ENCODE measurements around the gene SLC51A.

The SLC51A gene

GRCh38 chr3:196263819-196264218, 47.5 kb downstream of the SLC51A start:
- no peak overlapping the region for H2AFZ ChIP-seq (ENCODE audit: low read depth, low read length)
- H3K9ac ChIP-seq (ENCODE audit: low read length): no peak overlapping the region
- no peak overlapping the region for H4K91ac ChIP-seq (ENCODE audit: low read length)
- H3K4me2 ChIP-seq (ENCODE audit: low read length, poor library complexity, severe bottlenecking): no peak overlapping the region
- peaks cover 24 to 58% of the 10 kb centered on the region in 2 experiments for H3K36me3 ChIP-seq (ENCODE audit: control insufficient read depth in 1 of 2, insufficient read depth in 2 of 2, low read depth in 1 of 2, low read length in 2 of 2)
- H3K23ac ChIP-seq (ENCODE audit: low read length in 2 of 2): no peak overlapping the region
- no peaks in the 10 kb centered on the region for H3K9me3 ChIP-seq (ENCODE audit: control insufficient read depth, low read length)
- H3K4ac ChIP-seq (ENCODE audit: low read depth in 1 of 2, low read length in 2 of 2): no peak overlapping the region
- H2BK120ac ChIP-seq (ENCODE audit: low read depth, low read length): no peak overlapping the region
- peaks cover 19% of the 10 kb centered on the region for H3K79me1 ChIP-seq (replicated peaks; ENCODE audit: low read length, poor library complexity, severe bottlenecking)
- peaks cover 5% of the 10 kb centered on the region for H3K4me1 ChIP-seq (ENCODE audit: control insufficient read depth, insufficient read depth, low read depth, low read length)
- DNase-seq: no peak
- H3K14ac ChIP-seq (ENCODE audit: low read length in 2 of 2): no peak overlapping the region
- 85% methylated on average over 7 of the region's 7 CpGs for WGBS
- no peak overlapping the region for H2BK5ac ChIP-seq (ENCODE audit: low read depth, low read length, poor library complexity, severe bottlenecking)
- no peak overlapping the region for H2BK15ac ChIP-seq (ENCODE audit: low read depth, poor library complexity, severe bottlenecking)
- no peak overlapping the region for H2BK12ac ChIP-seq (ENCODE audit: low read length in 2 of 2)
- H3K27me3 ChIP-seq (ENCODE audit: control insufficient read depth in 1 of 2, insufficient read depth in 1 of 2, low read length in 2 of 2): no peaks in the 10 kb centered on the region
- H3K27ac ChIP-seq (ENCODE audit: low read length, poor library complexity, severe bottlenecking): no peak overlapping the region
- no peak overlapping the region for H4K8ac ChIP-seq (ENCODE audit: low read length)
- H2AK5ac ChIP-seq (ENCODE audit: low read length, severe bottlenecking): no peak overlapping the region
- H3K4me3 ChIP-seq (ENCODE audit: insufficient read depth in 1 of 2, low read depth in 1 of 2, low read length in 2 of 2): no peak overlapping the region
- no peak overlapping the region for H3K18ac ChIP-seq (ENCODE audit: low read depth in 1 of 2, low read length in 2 of 2)

DNA sequence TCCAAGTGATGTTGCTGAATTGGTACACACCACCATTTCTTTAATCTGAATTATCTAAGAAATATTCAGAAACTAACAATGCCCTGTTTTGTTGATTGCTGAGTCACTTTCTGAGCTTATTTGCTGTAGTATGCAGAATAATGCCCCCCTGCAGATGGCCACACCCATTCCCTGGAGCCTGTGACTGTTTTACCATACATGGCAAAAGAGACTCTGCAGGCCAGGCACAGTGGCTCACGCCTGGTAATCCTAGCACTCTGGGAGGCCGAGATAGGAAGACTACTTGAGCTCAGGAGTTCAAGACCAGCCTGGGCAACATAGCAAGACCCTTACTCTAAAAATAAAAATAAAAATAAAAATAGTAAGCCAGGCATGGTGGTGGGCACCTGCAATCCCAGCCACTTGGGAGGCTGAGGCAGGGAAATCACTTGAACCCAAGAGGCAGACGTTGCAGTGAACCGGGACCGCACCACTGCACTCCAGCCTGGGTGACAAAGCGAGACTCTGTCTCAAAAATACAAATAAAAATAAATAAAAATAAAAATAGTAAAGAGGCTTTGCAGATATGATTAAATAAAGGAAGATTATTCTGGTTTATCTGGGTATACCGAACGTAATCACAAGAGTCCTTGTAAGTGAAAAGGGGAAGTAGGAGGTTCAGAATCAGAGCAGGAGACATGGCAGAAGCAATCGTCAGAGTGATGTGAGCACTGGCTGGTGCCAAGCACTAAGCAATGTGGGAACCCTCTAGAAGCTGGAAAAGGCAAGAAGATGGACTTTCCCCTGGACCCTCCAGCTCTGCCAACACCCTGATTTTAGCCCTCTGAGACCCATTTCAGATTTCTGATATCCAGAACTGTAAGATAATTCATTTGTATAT, 52.2 kb downstream of the SLC51A start:
- H3K14ac ChIP-seq (ENCODE audit: low read length in 2 of 2): no peak overlapping the region
- H4K91ac ChIP-seq (ENCODE audit: low read length): no peak overlapping the region
- no peak overlapping the region for H2BK120ac ChIP-seq (ENCODE audit: low read depth, low read length)
- no peak overlapping the region for H3K23ac ChIP-seq (ENCODE audit: low read length in 2 of 2)
- H3K9me3 ChIP-seq (ENCODE audit: control insufficient read depth, low read length): no peaks in the 10 kb centered on the region
- peak; percentile 50 for DNase-seq
- H3K79me1 ChIP-seq (replicated peaks; ENCODE audit: low read length, poor library complexity, severe bottlenecking): peaks cover 21% of the 10 kb centered on the region
- peak overlapping the region; percentile 42 for H3K9ac ChIP-seq (ENCODE audit: low read length)
- no peak overlapping the region for H3K4me2 ChIP-seq (ENCODE audit: low read length, poor library complexity, severe bottlenecking)
- H2BK12ac ChIP-seq (ENCODE audit: low read length in 2 of 2): no peak overlapping the region
- no peak overlapping the region for H2AK5ac ChIP-seq (ENCODE audit: low read length, severe bottlenecking)
- H3K4me1 ChIP-seq (ENCODE audit: control insufficient read depth, insufficient read depth, low read depth, low read length): peaks cover 11% of the 10 kb centered on the region
- peaks cover 31 to 65% of the 10 kb centered on the region in 2 experiments for H3K36me3 ChIP-seq (ENCODE audit: control insufficient read depth in 1 of 2, insufficient read depth in 2 of 2, low read depth in 1 of 2, low read length in 2 of 2)
- no peak overlapping the region for H3K4me3 ChIP-seq (ENCODE audit: insufficient read depth in 1 of 2, low read depth in 1 of 2, low read length in 2 of 2)
- H2BK15ac ChIP-seq (ENCODE audit: low read depth, poor library complexity, severe bottlenecking): no peak overlapping the region
- H3K18ac ChIP-seq (ENCODE audit: low read depth in 1 of 2, low read length in 2 of 2): no peak overlapping the region
- no peak overlapping the region for H2BK5ac ChIP-seq (ENCODE audit: low read depth, low read length, poor library complexity, severe bottlenecking)
- H3K27me3 ChIP-seq (ENCODE audit: control insufficient read depth in 1 of 2, insufficient read depth in 1 of 2, low read length in 2 of 2): no peaks in the 10 kb centered on the region
- H3K4ac ChIP-seq (ENCODE audit: low read depth in 1 of 2, low read length in 2 of 2): no peak overlapping the region
- over 99% methylated on average over 4 of the region's 9 CpGs for WGBS
- H3K27ac ChIP-seq (ENCODE audit: low read length, poor library complexity, severe bottlenecking): peak overlapping the region; percentile 20
- no peak overlapping the region for H4K8ac ChIP-seq (ENCODE audit: low read length)
- H2AFZ ChIP-seq (ENCODE audit: low read depth, low read length): no peak overlapping the region

GRCh38 chr3:196270499-196270898, 54.2 kb downstream of the SLC51A start:
- WGBS: 100% methylated on average over 4 of the region's 5 CpGs
- peaks cover 15% of the 10 kb centered on the region for H3K4me1 ChIP-seq (ENCODE audit: control insufficient read depth, insufficient read depth, low read depth, low read length)
- no peak overlapping the region for H3K4me3 ChIP-seq (ENCODE audit: insufficient read depth in 1 of 2, low read depth in 1 of 2, low read length in 2 of 2)

DNA sequence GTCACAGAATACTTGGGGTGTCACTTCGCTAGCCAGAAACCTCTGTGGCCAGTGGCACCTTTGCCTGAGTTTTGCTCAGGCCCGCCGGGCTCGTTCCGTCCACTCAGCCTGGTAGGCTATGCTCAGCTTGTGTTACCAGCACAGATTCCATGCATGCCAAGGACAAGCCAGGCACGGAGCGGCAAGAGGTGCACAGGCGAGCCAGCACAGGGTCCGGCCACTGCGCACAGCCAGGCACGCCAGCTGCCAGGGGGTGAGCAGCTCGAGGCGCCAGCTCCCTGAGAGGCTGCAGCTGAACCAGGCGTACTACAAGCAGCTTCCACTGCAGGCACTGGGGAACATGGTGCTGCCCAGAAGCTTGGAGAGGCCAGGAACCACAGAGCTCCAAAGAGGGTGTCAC, 56.5 kb downstream of the SLC51A start:
- H2BK120ac ChIP-seq (ENCODE audit: low read depth, low read length): no peak overlapping the region
- no peak overlapping the region for H2BK5ac ChIP-seq (ENCODE audit: low read depth, low read length, poor library complexity, severe bottlenecking)
- peak overlapping the region in 1 of 2 experiments; percentile 23 for H3K23ac ChIP-seq (ENCODE audit: low read length in 2 of 2)
- H3K14ac ChIP-seq (ENCODE audit: low read length in 2 of 2): no peak overlapping the region
- no peak overlapping the region for H3K9ac ChIP-seq (ENCODE audit: low read length)
- no peak overlapping the region for H3K4me3 ChIP-seq (ENCODE audit: insufficient read depth in 1 of 2, low read depth in 1 of 2, low read length in 2 of 2)
- no peak overlapping the region for H3K18ac ChIP-seq (ENCODE audit: low read depth in 1 of 2, low read length in 2 of 2)
- no peak overlapping the region for H3K4ac ChIP-seq (ENCODE audit: low read depth in 1 of 2, low read length in 2 of 2)
- H3K9me3 ChIP-seq (ENCODE audit: control insufficient read depth, low read length): no peaks in the 10 kb centered on the region
- H3K27me3 ChIP-seq (ENCODE audit: control insufficient read depth in 1 of 2, insufficient read depth in 1 of 2, low read length in 2 of 2): no peaks in the 10 kb centered on the region
- WGBS: 96% methylated on average over 14 of the region's 14 CpGs
- no peak overlapping the region for H2AFZ ChIP-seq (ENCODE audit: low read depth, low read length)
- H2BK12ac ChIP-seq (ENCODE audit: low read length in 2 of 2): no peak overlapping the region
- no peak overlapping the region for H3K27ac ChIP-seq (ENCODE audit: low read length, poor library complexity, severe bottlenecking)
- no peak overlapping the region for H2AK5ac ChIP-seq (ENCODE audit: low read length, severe bottlenecking)
- DNase-seq: no peak
- no peak overlapping the region for H4K91ac ChIP-seq (ENCODE audit: low read length)
- H3K4me1 ChIP-seq (ENCODE audit: control insufficient read depth, insufficient read depth, low read depth, low read length): peaks cover 15% of the 10 kb centered on the region
- peaks cover 21% of the 10 kb centered on the region for H3K79me1 ChIP-seq (replicated peaks; ENCODE audit: low read length, poor library complexity, severe bottlenecking)
- no peak overlapping the region for H4K8ac ChIP-seq (ENCODE audit: low read length)
- peaks cover 23 to 33% of the 10 kb centered on the region in 2 experiments for H3K36me3 ChIP-seq (ENCODE audit: control insufficient read depth in 1 of 2, insufficient read depth in 2 of 2, low read depth in 1 of 2, low read length in 2 of 2)
- H2BK15ac ChIP-seq (ENCODE audit: low read depth, poor library complexity, severe bottlenecking): no peak overlapping the region
- no peak overlapping the region for H3K4me2 ChIP-seq (ENCODE audit: low read length, poor library complexity, severe bottlenecking)

More at GRCh38 chr3:196270499-196270898, 54.2 kb downstream of the SLC51A start:
- Histone ChIP-seq H3K4ac (ENCODE audit: low read depth in 1 of 2, low read length in 2 of 2) (no peak overlapping the region), H3K4me2 (ENCODE audit: low read length, poor library complexity, severe bottlenecking) (no peak overlapping the region), H2AFZ (ENCODE audit: low read depth, low read length) (no peak overlapping the region), H2BK5ac (ENCODE audit: low read depth, low read length, poor library complexity, severe bottlenecking) (no peak overlapping the region), H2BK12ac (ENCODE audit: low read length in 2 of 2) (no peak overlapping the region), H3K27ac (ENCODE audit: low read length, poor library complexity, severe bottlenecking) (no peak overlapping the region), H3K9me3 (ENCODE audit: control insufficient read depth, low read length) (no peaks in the 10 kb centered on the region), H3K18ac (ENCODE audit: low read depth in 1 of 2, low read length in 2 of 2) (no peak overlapping the region), H2BK15ac (ENCODE audit: low read depth, poor library complexity, severe bottlenecking) (no peak overlapping the region), H3K27me3 (ENCODE audit: control insufficient read depth in 1 of 2, insufficient read depth in 1 of 2, low read length in 2 of 2) (no peaks in the 10 kb centered on the region), H3K79me1 (replicated peaks; ENCODE audit: low read length, poor library complexity, severe bottlenecking) (peaks cover 23% of the 10 kb centered on the region), H3K36me3 (ENCODE audit: control insufficient read depth in 1 of 2, insufficient read depth in 2 of 2, low read depth in 1 of 2, low read length in 2 of 2) (peaks cover 37 to 50% of the 10 kb centered on the region in 2 experiments), H4K91ac (ENCODE audit: low read length) (no peak overlapping the region), H4K8ac (ENCODE audit: low read length) (no peak overlapping the region), H2BK120ac (ENCODE audit: low read depth, low read length) (no peak overlapping the region), H3K9ac (ENCODE audit: low read length) (no peak overlapping the region), H3K23ac (ENCODE audit: low read length in 2 of 2) (no peak overlapping the region), H2AK5ac (ENCODE audit: low read length, severe bottlenecking) (no peak overlapping the region), H3K14ac (ENCODE audit: low read length in 2 of 2) (no peak overlapping the region)
- DNase-seq: no peak

Data from mesenchymal stem cell (in vitro differentiated cells and primary cell).